ENCODE data around the gene ANO1. TPM values are rescaled to one million over a fixed set of nuclear protein-coding genes. Genes with fewer than 3 reads are reported as not detected.

ANO1 gene
- polyA plus RNA-seq, 4 donors, result 1.1 to 8.3 (median 2.9) TPM; not detected in 1

Other genes starting within 250 kb of the ANO1 start
- 10 to 100 TPM; 20.2 to 32.7 (median 30.0) TPM for gene FADD, start 125.0 kb downstream of the ANO1 start, polyA plus RNA-seq
- gene PPFIA1, start 192.4 kb downstream of the ANO1 start, polyA plus RNA-seq, result 10 to 100 TPM; 17.8 to 27.3 (median 23.6) TPM

Measured in small intestine (tissue), 4 donors.